Ascending aorta (tissue), 2 donors: ENCODE data around the gene KRT23. TPM values are rescaled to one million over a fixed set of nuclear protein-coding genes. Genes with fewer than 3 reads are reported as not detected.

Experiments
- DNase-seq, 2 donors: peaks; one replicate each; pipeline ENCODE4 v3.0.0-alpha.2; 2019; ENCODE audit warnings: low spot score in 2 of 2
- H3K27ac ChIP-seq, 2 donors: fragments of 200-600 bp; sonication (generic); one replicate each; pipeline ENCODE4 v1.5.1; 2016 to 2017; ENCODE audit warnings: mild to moderate bottlenecking in 1 of 2
- H3K27me3 ChIP-seq: fragments of 200-600 bp; sonication (generic); one replicate; pipeline ENCODE4 v1.5.1; 2017
- H3K36me3 ChIP-seq, 2 donors: fragments of 200-600 bp; sonication (generic); one replicate each; pipeline ENCODE4 v1.5.1; 2016
- H3K4me1 ChIP-seq, 2 donors: fragments of 200-600 bp; sonication (generic); one replicate each; pipeline ENCODE4 v1.5.1; 2016 to 2017; ENCODE audit warnings: mild to moderate bottlenecking in 1 of 2
- H3K4me3 ChIP-seq, 2 donors: fragments of 200-600 bp; sonication (generic); one replicate each; pipeline ENCODE4 v1.5.1; 2016 to 2017; ENCODE audit warnings: mild to moderate bottlenecking in 1 of 2
- H3K9me3 ChIP-seq, 2 donors: fragments of 200-600 bp; sonication (generic); one replicate each; pipeline ENCODE4 v1.5.1; 2016
- CTCF ChIP-seq, 3 experiments: fragments of 200-600 bp in 2 of 3; fragments of 450-650 bp in 1 of 3; sonication (generic) in 2 of 3; IDR thresholded peaks; one replicate each; pipeline ENCODE4 v1.5.1; 2016 to 2019; ENCODE audit warnings: antibody characterized with exemption in 3 of 3, mild to moderate bottlenecking in 1 of 3, moderate library complexity in 1 of 3
- intact Hi-C: fragments of 100-400 bp; cut with DNase I; formaldehyde crosslinking; loops from one replicate; pipeline ENCODE4 v1.15.1; 2023
- total RNA-seq: library from RNA; depleted of rRNA; stranded (reverse); fragments of >200 nt; gene quantifications from one replicate; pipeline ENCODE4 v1.1.0, GENCODE V29; 2016

The KRT23 gene
- total RNA-seq, 1 donor from 2014 or later = not detected

DNA sequence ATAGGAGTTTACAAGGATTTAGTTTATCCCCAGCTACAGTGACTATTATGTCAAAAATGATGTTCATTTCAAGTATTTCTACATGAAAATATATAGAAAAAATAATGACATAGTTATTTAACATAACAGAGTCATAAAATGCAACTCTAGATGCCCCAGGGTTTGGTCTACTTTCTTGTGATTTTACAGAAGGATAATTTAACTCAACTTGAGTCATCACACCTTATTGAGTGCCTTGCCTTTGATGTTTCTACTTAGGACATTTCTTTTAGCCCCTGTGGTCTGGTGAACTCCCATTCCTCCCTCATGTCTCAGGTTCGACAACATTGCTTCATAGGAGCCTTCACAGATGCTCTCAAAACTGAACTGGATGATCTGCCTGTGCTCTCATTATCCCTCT is 54.4 kb downstream of the KRT23 start:
- intact Hi-C loops = no loop called here
- H3K4me3 ChIP-seq = no peak overlapping the region
- no peak overlapping the region for H3K27ac ChIP-seq
- no peak for TF ChIP-seq CTCF (IDR thresholded peaks at IDR 0.05)
- no peak for DNase-seq
- H3K36me3 ChIP-seq = no peaks in the 10 kb centered on the region
- no peaks in the 10 kb centered on the region for H3K27me3 ChIP-seq
- H3K9me3 ChIP-seq = no peaks in the 10 kb centered on the region
- no peaks in the 10 kb centered on the region for H3K4me1 ChIP-seq

- intact Hi-C loops = no loop called here
- H3K4me3 ChIP-seq = no peak overlapping the region
- no peak for DNase-seq
- no peaks in the 10 kb centered on the region for H3K9me3 ChIP-seq
- no peak overlapping the region for H3K27ac ChIP-seq
- H3K4me1 ChIP-seq = no peaks in the 10 kb centered on the region
- no peaks in the 10 kb centered on the region for H3K27me3 ChIP-seq
- no peak for TF ChIP-seq CTCF (IDR thresholded peaks at IDR 0.05)
- H3K36me3 ChIP-seq = no peaks in the 10 kb centered on the region
These were observed 58.4 kb downstream of the KRT23 start for GRCh38 chr17:40879026-40879425.

- Histone ChIP-seq H3K4me1 (no peaks in the 10 kb centered on the region), H3K36me3 (no peaks in the 10 kb centered on the region), H3K9me3 (no peaks in the 10 kb centered on the region), H3K27me3 (no peaks in the 10 kb centered on the region), H3K4me3 (no peak overlapping the region), H3K27ac (no peak overlapping the region)
- DNase-seq = no peak
- intact Hi-C loops = no loop called here
- no peak for TF ChIP-seq CTCF (IDR thresholded peaks at IDR 0.05)
These were observed 59.4 kb downstream of the KRT23 start for GRCh38 chr17:40878044-40878443.

- H3K36me3 ChIP-seq = no peaks in the 10 kb centered on the region
- H3K27me3 ChIP-seq = no peaks in the 10 kb centered on the region
- H3K27ac ChIP-seq = no peak overlapping the region
- no peaks in the 10 kb centered on the region for H3K9me3 ChIP-seq
- intact Hi-C loops = no loop called here
- no peak overlapping the region for H3K4me3 ChIP-seq
- no peak for TF ChIP-seq CTCF (IDR thresholded peaks at IDR 0.05)
- H3K4me1 ChIP-seq = no peaks in the 10 kb centered on the region
- no peak for DNase-seq
These were observed 63.6 kb downstream of the KRT23 start for GRCh38 chr17:40873801-40874200.

GRCh38 chr17:40873255-40873654 is 64.2 kb downstream of the KRT23 start:
- DNase-seq = no peak
- no peaks in the 10 kb centered on the region for H3K27me3 ChIP-seq
- no peaks in the 10 kb centered on the region for H3K4me1 ChIP-seq
- TF ChIP-seq CTCF (IDR thresholded peaks at IDR 0.05) = no peak
- no peak overlapping the region for H3K27ac ChIP-seq
- intact Hi-C loops = no loop called here
- no peak overlapping the region for H3K4me3 ChIP-seq
- no peaks in the 10 kb centered on the region for H3K36me3 ChIP-seq
- no peaks in the 10 kb centered on the region for H3K9me3 ChIP-seq

Other genes with a start within 250 kb of the KRT23 start
- gene KRT24, start 233.9 kb downstream of the KRT23 start, total RNA-seq = not detected
- gene KRT25, start 182.3 kb downstream of the KRT23 start, total RNA-seq = not detected
- not detected for gene KRT26, start 165.4 kb downstream of the KRT23 start, total RNA-seq
- not detected for gene KRT27, start 155.1 kb downstream of the KRT23 start, total RNA-seq
- not detected for gene KRT28, start 137.7 kb downstream of the KRT23 start, total RNA-seq
- 0.85 TPM for gene KRT10, start 115.0 kb downstream of the KRT23 start, total RNA-seq
- gene KRT12, start 70.4 kb downstream of the KRT23 start, total RNA-seq = not detected
- not detected for gene KRT20, start 52.4 kb downstream of the KRT23 start, total RNA-seq
- gene KRT39, start 29.3 kb upstream of the KRT23 start, total RNA-seq = not detected
- not detected for gene KRT40, start 46.7 kb upstream of the KRT23 start, total RNA-seq
- gene KRTAP3-3, start 56.5 kb upstream of the KRT23 start, total RNA-seq = not detected
- gene KRTAP3-2, start 62.3 kb upstream of the KRT23 start, total RNA-seq = not detected
- gene KRTAP3-1, start 71.5 kb upstream of the KRT23 start, total RNA-seq = not detected
- gene KRTAP1-5, start 89.6 kb upstream of the KRT23 start, total RNA-seq = not detected
- gene KRTAP1-4, start 92.5 kb upstream of the KRT23 start, total RNA-seq = not detected
- not detected for gene KRTAP1-3, start 97.2 kb upstream of the KRT23 start, total RNA-seq
- gene KRTAP1-1, start 103.8 kb upstream of the KRT23 start, total RNA-seq = not detected
- gene KRTAP2-1, start 109.7 kb upstream of the KRT23 start, total RNA-seq = not detected
- not detected for gene KRTAP2-2, start 117.6 kb upstream of the KRT23 start, total RNA-seq
- not detected for gene KRTAP2-3, start 122.5 kb upstream of the KRT23 start, total RNA-seq
- not detected for gene KRTAP2-4, start 128.2 kb upstream of the KRT23 start, total RNA-seq
- not detected for gene KRTAP4-7, start 146.5 kb upstream of the KRT23 start, total RNA-seq
- gene KRTAP4-8, start 160.5 kb upstream of the KRT23 start, total RNA-seq = not detected
- not detected for gene KRTAP4-16, start 164.6 kb upstream of the KRT23 start, total RNA-seq
- gene KRTAP4-9, start 167.7 kb upstream of the KRT23 start, total RNA-seq = not detected
- gene KRTAP4-11, start 180.7 kb upstream of the KRT23 start, total RNA-seq = not detected
- gene KRTAP4-12, start 186.5 kb upstream of the KRT23 start, total RNA-seq = not detected
- gene KRTAP4-6, start 202.9 kb upstream of the KRT23 start, total RNA-seq = not detected
- not detected for gene KRTAP4-5, start 212.2 kb upstream of the KRT23 start, total RNA-seq
- gene KRTAP4-4, start 223.1 kb upstream of the KRT23 start, total RNA-seq = not detected
- not detected for gene KRTAP4-3, start 230.6 kb upstream of the KRT23 start, total RNA-seq
- gene KRTAP4-2, start 240.6 kb upstream of the KRT23 start, total RNA-seq = not detected
- gene KRTAP4-1, start 247.3 kb upstream of the KRT23 start, total RNA-seq = not detected